HepG2 (cell line): ENCODE measurements around the gene MFRP. TPM values are rescaled to one million over a fixed set of nuclear protein-coding genes. Genes with fewer than 3 reads are reported as not detected.

Experiments
- ATAC-seq: fragments of 200-7000 bp; cut with Tn5 transposase; 3 replicates; pipeline ENCODE4 v1.9.1; 2020; ENCODE audit warnings: mild to moderate bottlenecking, moderate library complexity
- BruUV-seq: library from RNA; stranded (reverse); fragments of 400-500 nt; replicated peaks from 2 replicates; lab custom pipeline; 2021; lab: Mats Ljungman, UMichigan
- CTCF ChIA-PET: fragments of 300-600 bp; formaldehyde crosslinking; extraction: SDS; loops from one replicate; lab custom pipeline; 2021; ENCODE audit warnings: low total read pairs, inconsistent platforms, low intra/inter-chr PET ratio; lab: Yijun Ruan, JAX
- POLR2A ChIA-PET: fragments of 350-600 bp; sonication (Branson Sonifier 250); formaldehyde crosslinking; loops from one replicate; lab custom pipeline; 2020; ENCODE audit warnings: antibody characterized with exemption, inconsistent platforms; lab: Yijun Ruan, JAX
- DNase-seq: peaks from one replicate; pipeline ENCODE4 v3.0.0-alpha.2; 2015; ENCODE audit warnings: low spot score
- FAIRE-seq: peaks from 3 replicates; lab custom pipeline; 2011; peaks lifted over from hg19 to GRCh38; lab: Jason Lieb, UNC
- H2AFZ ChIP-seq: one replicate; pipeline ENCODE4 v1.6.1; 2011; ENCODE audit warnings: low read length, inconsistent platforms
- H3K27ac ChIP-seq: fragments of 300-600 bp; 3 replicates; pipeline ENCODE4 v1.8.0; 2011; ENCODE audit warnings: mixed run types, mild to moderate bottlenecking, mixed read lengths, low read length, inconsistent platforms; ENCODE audit not compliant: insufficient read depth; ENCODE audit errors: extremely low read length
- H3K27me3 ChIP-seq, 2 experiments: fragments of 200-600 bp in 1 of 2; 2 replicates in 1 of 2; 3 replicates in 1 of 2; pipeline versions ENCODE4 v1.6.0 to v1.8.0; 2011; ENCODE audit warnings: low read length in 2 of 2, mild to moderate bottlenecking in 2 of 2, moderate library complexity in 2 of 2, inconsistent platforms in 1 of 2; ENCODE audit not compliant: insufficient read depth in 2 of 2, control insufficient read depth in 1 of 2
- H3K36me3 ChIP-seq, 2 experiments: fragments of 200-600 bp in 1 of 2; replicated peaks in 1 of 2; 2 replicates in 1 of 2; 3 replicates in 1 of 2; pipeline versions ENCODE4 v1.5.1 to v1.8.0; 2011; ENCODE audit warnings: low read length in 2 of 2, inconsistent platforms in 1 of 2; ENCODE audit not compliant: insufficient read depth in 2 of 2, control insufficient read depth in 1 of 2
- H3K4me1 ChIP-seq: 2 replicates; pipeline ENCODE4 v1.5.1; 2012; ENCODE audit warnings: low read length, inconsistent platforms; ENCODE audit not compliant: insufficient read depth
- H3K4me2 ChIP-seq: 2 replicates; pipeline ENCODE4 v1.6.0; 2011; ENCODE audit warnings: low read depth, low read length, inconsistent platforms
- H3K4me3 ChIP-seq, 3 experiments: fragments of 200-600 bp in 1 of 3; sonication (generic), shearing (Covaris generic) in 1 of 3; replicated peaks in 1 of 3; 2 replicates each; pipeline ENCODE4 v1.5.1; 2011 to 2016; ENCODE audit warnings: low read length in 3 of 3, inconsistent platforms in 2 of 3, low read depth in 2 of 3, mild to moderate bottlenecking in 2 of 3, control low read depth in 1 of 3, mixed read lengths in 1 of 3; ENCODE audit not compliant: insufficient read depth in 1 of 3
- H3K79me2 ChIP-seq: one replicate; pipeline ENCODE4 v1.6.1; 2011; ENCODE audit warnings: low read length, inconsistent platforms; ENCODE audit not compliant: insufficient read depth
- H3K9ac ChIP-seq: 2 replicates; pipeline ENCODE4 v1.6.0; 2011; ENCODE audit warnings: mild to moderate bottlenecking, low read depth, low read length, inconsistent platforms; ENCODE audit not compliant: insufficient read depth
- H3K9me3 ChIP-seq: 2 replicates; pipeline ENCODE4 v1.5.1; 2012; ENCODE audit warnings: mild to moderate bottlenecking, low read length
- H4K20me1 ChIP-seq: 2 replicates; pipeline ENCODE4 v1.6.0; 2011; ENCODE audit warnings: inconsistent platforms, mild to moderate bottlenecking, low read length, moderate library complexity; ENCODE audit not compliant: insufficient read depth
- DNMT3B ChIP-seq: conservative IDR thresholded peaks from 2 replicates; pipeline ENCODE4 v1.6.1; 2016; ENCODE audit warnings: missing biosample characterization, control low read depth
- GTF2F1 ChIP-seq: fragments of 150-350 bp; IDR thresholded peaks from 2 replicates; pipeline ENCODE4 v1.6.1; 2014; ENCODE audit warnings: low read length
- NR3C1 ChIP-seq: sonication (generic); formaldehyde crosslinking; IDR thresholded peaks from 2 replicates; pipeline ENCODE4 v1.4.0; 2020; ENCODE audit warnings: missing genetic modification reagents
- PHB2 ChIP-seq: fragments of 450-650 bp; IDR thresholded peaks from 2 replicates; pipeline ENCODE4 v1.6.1; 2018; ENCODE audit not compliant: partially characterized antibody
- ZBTB46 ChIP-seq: sonication (generic); formaldehyde crosslinking; IDR thresholded peaks from 2 replicates; pipeline ENCODE4 v1.4.0; 2020; ENCODE audit warnings: mild to moderate bottlenecking, missing genetic modification reagents, borderline replicate concordance
- ZNF75D ChIP-seq: sonication (generic); formaldehyde crosslinking; IDR thresholded peaks from 2 replicates; pipeline ENCODE4 v1.8.1; 2023; ENCODE audit warnings: missing genetic modification reagents, mild to moderate bottlenecking, borderline replicate concordance
- ZNF768 ChIP-seq: sonication (generic); formaldehyde crosslinking; IDR thresholded peaks from 2 replicates; pipeline ENCODE4 v1.4.0; 2020; ENCODE audit warnings: missing genetic modification reagents
- WGBS: methylation state at CpG from one replicate; pipeline ENCODE4 v1.1.6; 2017; ENCODE audit warnings: low lambda C conversion rate; 5-methylcytosine and 5-hydroxymethylcytosine counted together
- in situ Hi-C: cut with HindIII; loops from 2 replicates; pipeline ENCODE4 v1.10.0; 2017; ENCODE audit warnings: low pct_unique_long_range_greater_than_20kb; ENCODE audit not compliant: extremely low pct_ligation_motif_present
- intact Hi-C: fragments of 100-400 bp; cut with micrococcal nuclease; formaldehyde crosslinking; loops from one replicate; pipeline ENCODE4 v1.10.0; 2022; ENCODE audit not compliant: unreplicated experiment
- polyA plus RNA-seq, 8 experiments: library from polyadenylated mRNA; depleted of rRNA in 3 of 8; stranded (reverse) in 7 of 8; unstranded in 1 of 8; fragments of >200 nt; fragmentation: Illumina TruSeq in 4 of 8; extraction: Trizol in 4 of 8; gene quantifications; 2 replicates each; pipeline versions ENCODE4 v1.2.1 to v1.2.3, GENCODE V29; 2011 to 2016; ENCODE audit warnings: low read depth in 4 of 8, missing spikeins in 1 of 8, mixed read lengths in 1 of 8; ENCODE audit not compliant: insufficient read depth in 1 of 8
- total RNA-seq, 5 experiments: library from RNA; depleted of rRNA; stranded (reverse); fragments of >200 nt; fragmentation: Illumina TruSeq; extraction: Trizol; gene quantifications; 2 replicates each; pipeline ENCODE4 v1.2.3, GENCODE V29; 2016; ENCODE audit warnings: low read depth in 1 of 5

The MFRP gene
- total and polyA plus RNA-seq, 2 of the 13 experiments (the other 11 are each of a cell fraction or from before 2014, with no cell fraction given): not detected

- TF ChIP-seq ZNF75D (CRISPR knock-in tag): no peak
- TF ChIP-seq NR3C1 (CRISPR knock-in tag): no peak
- no peak for TF ChIP-seq PHB2
- TF ChIP-seq ZBTB46: no peak
- no peak for TF ChIP-seq ZNF768 (CRISPR knock-in tag)
- no peak for TF ChIP-seq DNMT3B
- no peak for TF ChIP-seq GTF2F1
- FAIRE-seq: no peak
- ChIA-PET POLR2A (interaction anchor here (1.2 to 1.9 kb wide), 4 partner anchors 48 to 288 kb away, joined by 3 to 11 read pairs (median 5); no protein-coding TSS in a partner anchor), CTCF (no interaction called here)
- H3K9ac ChIP-seq: peak overlapping the region; percentile 70; the same call in 1 of the 2 replicates
- H3K9me3 ChIP-seq: no peaks in the 10 kb centered on the region
- 56% methylated on average over 11 of the region's 11 CpGs for WGBS
- H3K4me2 ChIP-seq: peak overlapping the region; percentile 96
- ATAC-seq: no peak
- H3K4me1 ChIP-seq: peaks cover 82% of the 10 kb centered on the region
- no peak for DNase-seq
- in situ Hi-C loops: no loop called here
- no peaks in the 10 kb centered on the region for H3K79me2 ChIP-seq
- no TSS peak for BruUV-seq
- H3K27me3 ChIP-seq: peaks cover 0 to 9% of the 10 kb centered on the region in 2 experiments; a peak in 2 of 5 replicates
- peak overlapping the region; percentile 7 to 76 (median 53); a peak in 3 of 6 replicates for H3K4me3 ChIP-seq
- no peak overlapping the region for H3K27ac ChIP-seq
- H3K36me3 ChIP-seq: no peaks in the 10 kb centered on the region
- H2AFZ ChIP-seq: no peak overlapping the region
- intact Hi-C loops: loop anchor here (2.0 to 10.0 kb wide), 2 partner anchors 15 to 115 kb away; partner anchors contain the start of genes CBL and RNF26
- H4K20me1 ChIP-seq: no peaks in the 10 kb centered on the region
These were observed 26.7 kb downstream of the MFRP start for GRCh38 chr11:119319700-119320239.
